Peyer's patch (tissue), 4 donors: ENCODE results near the gene TGFBR2.

Source experiments
- CTCF ChIP-seq, 6 experiments: fragments of 450-650 bp in 4 of 6; fragments of 200-600 bp in 2 of 6; sonication (generic) in 1 of 6; IDR thresholded peaks; one replicate each; pipeline ENCODE4 v1.5.1; 2017 to 2019; ENCODE audit warnings: antibody characterized with exemption in 6 of 6, mild to moderate bottlenecking in 3 of 6, moderate library complexity in 1 of 6
- POLR2A ChIP-seq, 2 donors: fragments of 450-650 bp; IDR thresholded peaks; one replicate each; pipeline ENCODE4 v1.5.1; 2017; ENCODE audit warnings: antibody characterized with exemption in 2 of 2, mild to moderate bottlenecking in 2 of 2, moderate library complexity in 2 of 2

DNA sequence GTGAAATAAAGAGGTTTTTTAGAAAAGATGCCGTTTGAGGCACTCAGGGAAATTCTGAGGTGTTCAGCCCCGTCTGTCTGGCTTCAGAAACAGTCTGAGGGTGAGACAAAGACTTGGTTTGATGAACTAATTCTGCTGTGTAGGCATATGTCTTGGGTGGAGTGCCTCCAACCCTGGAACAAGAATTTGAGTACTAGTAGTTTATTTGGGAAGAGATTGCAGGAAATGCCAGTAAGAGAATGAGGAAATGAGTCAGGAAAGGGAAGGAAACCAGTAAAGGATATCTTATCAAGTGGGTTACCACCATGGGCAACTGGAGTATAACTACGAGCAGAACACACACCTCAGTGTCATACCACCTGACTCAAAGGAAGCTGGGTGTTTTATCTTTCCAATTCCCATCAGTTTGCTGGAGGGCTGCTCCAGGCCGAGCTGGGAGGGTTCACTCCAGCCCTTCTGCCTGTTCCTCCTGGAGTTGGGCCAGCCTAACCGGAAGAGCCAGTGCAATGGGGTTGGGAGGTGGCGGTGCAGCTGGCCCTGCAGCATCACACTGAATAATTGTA, 75.3 kb downstream of the TGFBR2 start:
- no peak for TF ChIP-seq CTCF (IDR thresholded peaks at IDR 0.05)
- no peak for TF ChIP-seq POLR2A (IDR thresholded peaks at IDR 0.05)
